CD14-positive monocyte (primary cell): ENCODE results near the gene DTD1. TPM values are rescaled to one million over a fixed set of nuclear protein-coding genes. Genes with fewer than 3 reads are reported as not detected.

Experiments
- DNase-seq, 3 donors: peaks; one replicate each; pipeline ENCODE4 v3.0.0-alpha.2; 2011 to 2022
- H2AFZ ChIP-seq: 2 replicates; pipeline ENCODE4 v1.6.0; 2012; ENCODE audit warnings: mild to moderate bottlenecking, low read depth, low read length, inconsistent platforms; ENCODE audit not compliant: insufficient read depth, poor library complexity, severe bottlenecking
- H3K27ac ChIP-seq, 2 donors: 1 replicate in 1 of 2; 2 replicates in 1 of 2; pipeline ENCODE4 v1.5.1; 2012 to 2013; ENCODE audit warnings: low read length in 2 of 2, control low read depth in 1 of 2, inconsistent platforms in 1 of 2, low read depth in 1 of 2, mild to moderate bottlenecking in 1 of 2
- H3K27me3 ChIP-seq, 2 donors: one replicate each; pipeline versions ENCODE4 v1.6.0 to v1.6.1; 2011 to 2013; ENCODE audit warnings: low read length in 2 of 2; ENCODE audit not compliant: control insufficient read depth in 2 of 2, insufficient read depth in 2 of 2
- H3K36me3 ChIP-seq, 2 donors: replicated peaks in 1 of 2; 1 replicate in 1 of 2; 2 replicates in 1 of 2; pipeline versions ENCODE4 v1.5.1 to v1.6.1; 2012 to 2013; ENCODE audit warnings: low read length in 2 of 2, control low read depth in 1 of 2, inconsistent platforms in 1 of 2, mild to moderate bottlenecking in 1 of 2; ENCODE audit not compliant: insufficient read depth in 2 of 2, control insufficient read depth in 1 of 2
- H3K4me1 ChIP-seq, 2 donors: 1 replicate in 1 of 2; 2 replicates in 1 of 2; pipeline versions ENCODE4 v1.5.1 to v1.6.1; 2012 to 2013; ENCODE audit warnings: low read length in 2 of 2, control low read depth in 1 of 2, inconsistent platforms in 1 of 2, mild to moderate bottlenecking in 1 of 2, moderate library complexity in 1 of 2; ENCODE audit not compliant: insufficient read depth in 2 of 2, control insufficient read depth in 1 of 2
- H3K4me2 ChIP-seq: replicated peaks from 2 replicates; pipeline ENCODE3; 2012; ENCODE audit warnings: low read length, moderate library complexity, mild to moderate bottlenecking; ENCODE audit not compliant: poor library complexity, severe bottlenecking; ENCODE audit errors: extremely low read depth
- H3K4me3 ChIP-seq, 3 experiments: fragments of 200-600 bp in 1 of 3; sonication (generic) in 1 of 3; replicated peaks in 1 of 3; 1 replicate in 2 of 3; 2 replicates in 1 of 3; pipeline ENCODE4 v1.5.1; 2011 to 2013; ENCODE audit warnings: low read length in 3 of 3, mild to moderate bottlenecking in 3 of 3, control low read depth in 2 of 3, low read depth in 2 of 3, inconsistent platforms in 1 of 3, moderate library complexity in 1 of 3
- H3K79me2 ChIP-seq: 2 replicates; pipeline ENCODE4 v1.6.0; 2012; ENCODE audit warnings: mild to moderate bottlenecking, control low read depth, inconsistent platforms, low read length, moderate library complexity; ENCODE audit not compliant: insufficient read depth
- H3K9ac ChIP-seq: 2 replicates; pipeline ENCODE4 v1.6.0; 2017; ENCODE audit warnings: low read length, mild to moderate bottlenecking; ENCODE audit not compliant: insufficient read depth, poor library complexity, severe bottlenecking
- H3K9me3 ChIP-seq, 2 donors: replicated peaks in 1 of 2; 1 replicate in 1 of 2; 2 replicates in 1 of 2; pipeline versions ENCODE4 v1.5.1 to v1.6.1; 2012 to 2013; ENCODE audit warnings: low read length in 2 of 2, control low read depth in 1 of 2; ENCODE audit not compliant: control insufficient read depth in 1 of 2, insufficient read depth in 1 of 2
- H4K20me1 ChIP-seq: 2 replicates; pipeline ENCODE4 v1.6.0; 2012; ENCODE audit warnings: mild to moderate bottlenecking, low read length, control low read depth, moderate library complexity; ENCODE audit not compliant: insufficient read depth
- H3K27ac Mint-ChIP-seq, 7 donors: one replicate each; pipeline ENCODE4 v1.8.0; 2020; ENCODE audit warnings: mild to moderate bottlenecking in 7 of 7, mixed read lengths in 7 of 7, moderate library complexity in 6 of 7, inconsistent platforms in 2 of 7
- H3K27me3 Mint-ChIP-seq, 3 donors: one replicate each; pipeline ENCODE4 v1.8.0; 2021 to 2022; ENCODE audit warnings: low read depth in 3 of 3, mild to moderate bottlenecking in 3 of 3, mixed read lengths in 3 of 3, moderate library complexity in 3 of 3, inconsistent platforms in 1 of 3
- H3K36me3 Mint-ChIP-seq, 2 donors: one replicate each; pipeline ENCODE4 v1.8.0; 2020; ENCODE audit warnings: mixed read lengths in 2 of 2, inconsistent platforms in 1 of 2, mild to moderate bottlenecking in 1 of 2
- H3K4me1 Mint-ChIP-seq: one replicate; pipeline ENCODE4 v1.8.0; 2020; ENCODE audit warnings: mild to moderate bottlenecking, mixed read lengths
- H3K4me3 Mint-ChIP-seq, 2 donors: one replicate each; pipeline ENCODE4 v1.8.0; 2020; ENCODE audit warnings: mild to moderate bottlenecking in 2 of 2, mixed read lengths in 2 of 2, moderate library complexity in 1 of 2
- H3K9me3 Mint-ChIP-seq, 7 donors: one replicate each; pipeline ENCODE4 v1.8.0; 2020 to 2022; ENCODE audit warnings: mixed read lengths in 7 of 7, mild to moderate bottlenecking in 6 of 7, moderate library complexity in 6 of 7, inconsistent platforms in 2 of 7
- CTCF ChIP-seq: fragments of 200-600 bp; IDR thresholded peaks from one replicate; pipeline ENCODE4 v1.8.0; 2022; ENCODE audit warnings: antibody characterized with exemption, mild to moderate bottlenecking
- WGBS: methylation state at CpG from one replicate; pipeline ENCODE4 v1.1.5; 2013; ENCODE audit warnings: missing lambda C conversion rate; ENCODE audit not compliant: insufficient coverage; 5-methylcytosine and 5-hydroxymethylcytosine counted together
- intact Hi-C, 2 donors: fragments of 100-400 bp; cut with micrococcal nuclease; formaldehyde crosslinking; loops; one replicate each; pipeline versions ENCODE4 v1.15.0 to v1.15.1; 2023
- polyA plus RNA-seq, 3 donors: library from polyadenylated mRNA; depleted of rRNA in 1 of 3; unstranded in 2 of 3; stranded (reverse) in 1 of 3; fragments of 300-500 nt in 2 of 3; fragments of >200 nt in 1 of 3; fragmentation: Illumina TruSeq in 2 of 3; gene quantifications; 1 replicate in 2 of 3; 2 replicates in 1 of 3; pipeline ENCODE4 v1.2.3, GENCODE V29; 2012 to 2021

DTD1 gene
- polyA plus RNA-seq, 3 donors, result 18.8 to 33.6 (median 26.3) TPM

DNA sequence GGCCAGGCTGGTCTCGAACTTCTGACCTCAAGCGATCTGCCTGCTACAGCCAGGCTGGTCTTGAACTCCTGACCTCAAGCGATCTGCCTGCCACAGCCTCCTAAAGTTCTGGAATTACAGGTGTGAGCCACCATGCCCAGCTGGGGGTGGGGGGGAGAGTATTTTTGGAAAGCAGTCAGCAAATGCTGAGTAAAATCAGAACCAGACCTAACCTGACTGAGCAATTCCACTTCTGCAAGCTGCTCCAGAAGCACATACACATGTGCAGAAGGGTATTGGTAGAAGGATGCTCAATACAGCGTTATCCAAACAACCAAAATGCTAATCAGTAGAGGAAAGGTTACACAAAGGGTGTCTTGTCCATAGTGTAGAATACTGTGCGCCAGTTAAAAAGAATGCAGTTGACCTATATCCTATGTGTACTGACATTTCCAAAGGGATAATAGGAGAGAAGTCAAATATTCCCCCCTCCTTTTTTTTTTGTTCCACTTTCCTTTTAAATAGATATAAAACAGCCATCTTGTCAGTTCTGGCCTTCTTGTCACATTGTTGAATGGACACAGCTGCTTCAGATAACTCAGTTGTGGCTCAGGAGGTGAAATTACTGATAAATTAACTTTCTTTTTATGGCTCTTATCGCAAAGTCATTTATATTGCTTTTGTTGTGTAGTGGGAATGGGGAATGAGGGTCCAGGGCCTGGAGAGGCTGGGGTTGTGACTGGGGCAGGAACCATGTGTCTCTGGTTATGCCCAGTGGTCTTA, 74.6 kb downstream of the DTD1 start:
- no peaks in the 10 kb centered on the region for H3K36me3 Mint-ChIP-seq
- no peak overlapping the region for H3K4me3 Mint-ChIP-seq
- H3K4me1 ChIP-seq, result no peaks in the 10 kb centered on the region
- WGBS, result 100% methylated on average over 3 of the region's 6 CpGs
- intact Hi-C loops, result no loop called here
- H3K27ac ChIP-seq, result no peak overlapping the region
- no peaks in the 10 kb centered on the region for H3K4me1 Mint-ChIP-seq
- no peaks in the 10 kb centered on the region for H4K20me1 ChIP-seq
- H3K4me2 ChIP-seq, result no peak overlapping the region
- H3K79me2 ChIP-seq, result no peaks in the 10 kb centered on the region
- H3K9me3 Mint-ChIP-seq, result no peaks in the 10 kb centered on the region
- no peak overlapping the region for H3K4me3 ChIP-seq
- no peak overlapping the region for H3K9ac ChIP-seq
- no peaks in the 10 kb centered on the region for H3K27me3 ChIP-seq
- H3K9me3 ChIP-seq, result no peaks in the 10 kb centered on the region
- H3K27ac Mint-ChIP-seq, result no peak overlapping the region
- no peaks in the 10 kb centered on the region for H3K36me3 ChIP-seq
- no peaks in the 10 kb centered on the region for H3K27me3 Mint-ChIP-seq
- H2AFZ ChIP-seq, result no peak overlapping the region
- TF ChIP-seq CTCF, result no peak
- DNase-seq, result no peak

DNA sequence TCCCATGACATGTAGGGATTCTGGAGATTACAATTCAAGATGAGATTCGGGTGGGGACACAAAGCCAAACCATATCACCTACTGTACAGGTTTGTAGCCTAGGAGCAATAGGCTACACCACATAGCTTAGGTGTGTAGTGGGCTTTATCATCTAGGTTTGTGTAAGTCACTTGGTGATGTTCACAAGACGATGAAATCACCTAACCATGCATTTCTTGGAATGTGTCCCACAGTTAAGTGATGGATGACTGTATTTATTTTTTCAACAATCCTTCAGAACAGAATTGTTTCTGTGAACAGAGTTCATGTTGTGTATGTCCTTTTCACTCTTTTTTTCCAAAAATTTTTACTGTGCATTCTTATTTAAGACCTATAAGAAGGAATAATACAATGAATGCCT, 76.1 kb downstream of the DTD1 start:
- no peak overlapping the region for H3K4me3 ChIP-seq
- no CpG with 5 or more reads among the region's 2 CpGs for WGBS
- Mint-ChIP-seq H3K4me3 (no peak overlapping the region), H3K36me3 (peaks cover 0 to 2% of the 10 kb centered on the region in 2 donors), H3K9me3 (no peaks in the 10 kb centered on the region), H3K27ac (no peak overlapping the region), H3K4me1 (no peaks in the 10 kb centered on the region), H3K27me3 (no peaks in the 10 kb centered on the region)
- H3K4me2 ChIP-seq, result no peak overlapping the region
- H3K4me1 ChIP-seq, result no peaks in the 10 kb centered on the region
- no peak overlapping the region for H3K27ac ChIP-seq
- no peaks in the 10 kb centered on the region for H3K36me3 ChIP-seq
- no peak for DNase-seq
- TF ChIP-seq CTCF, result no peak
- no peaks in the 10 kb centered on the region for H3K9me3 ChIP-seq
- H4K20me1 ChIP-seq, result no peaks in the 10 kb centered on the region
- H3K79me2 ChIP-seq, result no peaks in the 10 kb centered on the region
- no peak overlapping the region for H3K9ac ChIP-seq
- intact Hi-C loops, result no loop called here
- no peaks in the 10 kb centered on the region for H3K27me3 ChIP-seq
- no peak overlapping the region for H2AFZ ChIP-seq
